Glomerular endothelial cell (primary cell): Measurements from ENCODE around the gene NME1. TPM values are rescaled to one million over a fixed set of nuclear protein-coding genes. Genes with fewer than 3 reads are reported as not detected.

Experiments
- DNase-seq: peaks from one replicate; pipeline ENCODE4 v3.0.0-alpha.2; 2011; ENCODE audit warnings: low read depth, low spot score; ENCODE audit errors: extremely low read depth
- total RNA-seq: library from RNA; depleted of rRNA; stranded (reverse); fragments of >200 nt; gene quantifications from 2 replicates; pipeline ENCODE4 v1.2.3, GENCODE V29; 2015

NME1 gene
- total RNA-seq, 1 donor from 2014 or later, result 127 TPM

DNA sequence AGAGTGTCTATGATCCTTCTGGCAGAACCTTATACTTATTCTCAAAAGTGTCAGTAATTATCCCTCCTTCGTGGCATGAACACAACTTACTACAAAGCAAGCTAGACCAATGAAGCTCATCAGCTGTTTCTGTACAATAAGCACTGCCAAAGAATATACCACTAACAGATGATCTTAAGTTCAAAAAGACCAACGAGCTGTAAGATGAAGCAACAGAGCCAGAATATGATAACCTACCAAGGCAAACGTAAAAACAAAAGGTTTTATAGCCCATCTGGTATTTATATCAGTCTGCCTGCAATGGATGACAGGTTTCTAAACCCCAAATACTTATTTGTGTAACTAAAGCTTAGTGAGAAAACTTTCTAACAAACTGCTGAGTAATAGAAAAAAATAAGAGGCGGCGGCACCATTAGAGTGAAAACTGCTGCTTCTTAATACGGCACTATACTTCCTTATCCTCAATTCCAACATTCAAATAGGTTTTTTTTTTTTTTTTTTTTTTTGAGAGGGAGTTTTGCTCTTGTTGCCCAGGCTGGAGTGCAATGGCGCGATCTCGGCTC lies 35.0 kb downstream of the NME1 start:
- DNase-seq, result no peak

DNA sequence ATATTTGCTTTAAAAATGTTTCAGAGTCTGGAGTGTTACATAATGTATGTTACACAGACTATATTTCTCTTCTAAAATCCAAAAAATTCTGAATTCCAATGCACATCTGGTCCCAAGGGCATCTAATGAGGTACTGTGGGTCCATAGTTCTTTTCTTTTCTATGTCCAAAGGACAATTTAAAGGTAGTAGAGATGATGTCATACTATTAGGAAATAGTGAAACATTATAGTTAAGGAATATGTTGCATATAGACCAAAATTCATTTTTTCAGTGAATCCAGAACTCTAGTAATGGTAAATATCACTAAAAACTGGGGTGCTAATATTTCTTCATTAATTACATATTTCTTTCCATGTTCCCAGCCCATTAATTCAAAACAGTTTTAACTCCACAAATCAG lies 35.8 kb downstream of the NME1 start:
- DNase-seq, result no peak

DNA sequence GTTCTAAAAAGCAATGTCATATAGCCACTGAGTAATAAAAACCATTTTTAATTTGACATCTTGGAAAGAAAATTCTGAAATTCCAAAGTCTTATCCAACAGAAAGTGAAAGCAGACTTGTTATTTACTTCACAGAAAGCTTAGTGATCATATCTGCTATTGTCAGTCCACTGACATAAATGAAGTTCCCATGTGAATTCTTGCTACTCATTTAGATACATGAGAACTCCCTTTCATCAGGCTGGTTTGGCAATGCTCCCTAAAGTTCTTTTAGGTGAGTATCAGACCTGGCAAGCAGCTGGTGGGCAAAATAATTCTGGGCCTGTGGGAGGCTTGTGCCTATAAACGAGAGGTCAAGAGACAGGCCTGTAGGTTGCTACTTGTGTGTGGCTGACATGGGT lies 36.3 kb downstream of the NME1 start:
- DNase-seq, result no peak

DNA sequence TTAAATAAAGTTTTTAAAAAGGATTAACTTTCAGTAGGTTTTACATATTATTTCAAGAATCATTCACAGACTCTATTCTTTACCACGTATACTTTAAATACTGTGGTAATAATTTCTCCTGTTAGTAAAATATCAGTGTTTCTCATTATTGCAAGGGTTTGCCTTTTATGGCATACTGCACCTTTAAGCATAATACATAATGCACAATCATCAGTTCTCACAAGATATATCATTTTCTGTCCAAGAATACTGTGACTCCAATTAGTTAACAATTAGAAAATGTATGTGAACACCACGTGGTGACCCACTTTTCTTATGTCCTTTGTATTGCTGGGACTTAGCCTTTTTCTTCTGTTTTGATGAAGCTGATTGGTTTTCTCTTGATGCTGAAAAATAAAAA lies 38.5 kb downstream of the NME1 start:
- no peak for DNase-seq

DNA sequence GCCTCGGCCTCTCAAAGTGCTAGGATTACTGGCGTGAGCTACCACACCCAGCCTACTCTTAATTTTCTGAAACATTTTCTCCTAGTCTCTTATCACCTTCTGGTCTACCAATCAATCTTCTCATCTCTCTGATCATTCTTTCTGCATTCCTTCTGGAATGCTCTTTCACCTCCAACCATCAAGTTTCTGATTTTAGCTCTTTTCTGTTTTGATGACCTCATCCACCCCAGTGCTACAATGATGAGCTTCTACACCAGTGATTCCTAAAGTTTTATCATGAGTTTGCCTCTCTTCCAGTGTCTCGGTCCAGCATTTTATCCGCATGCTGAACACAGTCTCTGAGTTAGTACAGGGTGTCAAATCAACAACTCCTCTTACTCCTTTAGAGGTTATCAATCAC lies 44.4 kb downstream of the NME1 start:
- no peak for DNase-seq

DNA sequence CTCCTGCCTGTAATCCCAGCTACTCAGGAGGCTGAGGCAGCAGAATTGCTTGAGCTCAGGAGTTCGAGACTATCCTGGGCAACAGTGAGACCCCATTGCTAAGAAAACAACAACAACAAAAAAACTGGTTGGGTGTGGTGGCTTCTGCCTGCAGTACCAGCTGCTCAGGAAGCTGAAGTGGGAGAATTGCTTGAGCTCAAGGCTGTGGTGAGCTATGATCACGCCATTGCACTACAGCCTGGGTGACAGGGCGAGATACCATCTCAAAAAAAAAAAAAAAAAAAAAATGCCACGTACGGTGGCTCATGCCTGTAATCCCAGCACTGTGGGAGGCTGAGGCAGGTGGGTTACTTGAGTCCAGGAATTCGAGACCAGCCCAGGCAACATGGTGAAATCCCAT lies 46.9 kb downstream of the NME1 start:
- DNase-seq, result no peak

DNA sequence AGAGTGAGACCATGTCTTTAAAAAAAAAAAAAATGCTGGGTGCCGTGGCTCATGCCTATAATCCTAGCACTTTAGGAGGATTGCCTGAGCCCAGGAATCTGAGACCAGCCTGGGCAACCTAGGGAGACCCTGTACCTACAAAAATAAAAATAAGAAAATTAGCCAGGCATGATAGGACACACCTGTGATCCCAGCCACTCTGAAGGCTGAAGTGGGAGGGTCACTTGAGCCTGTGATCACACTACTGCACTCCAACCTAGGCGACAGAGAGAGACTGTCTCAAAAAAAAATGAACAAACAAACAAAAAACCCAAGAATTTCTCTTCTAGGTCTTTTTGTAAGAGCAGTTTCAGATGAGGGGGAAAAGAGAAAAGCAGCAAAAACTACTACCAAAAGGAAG lies 47.5 kb downstream of the NME1 start:
- DNase-seq, result no peak

DNA sequence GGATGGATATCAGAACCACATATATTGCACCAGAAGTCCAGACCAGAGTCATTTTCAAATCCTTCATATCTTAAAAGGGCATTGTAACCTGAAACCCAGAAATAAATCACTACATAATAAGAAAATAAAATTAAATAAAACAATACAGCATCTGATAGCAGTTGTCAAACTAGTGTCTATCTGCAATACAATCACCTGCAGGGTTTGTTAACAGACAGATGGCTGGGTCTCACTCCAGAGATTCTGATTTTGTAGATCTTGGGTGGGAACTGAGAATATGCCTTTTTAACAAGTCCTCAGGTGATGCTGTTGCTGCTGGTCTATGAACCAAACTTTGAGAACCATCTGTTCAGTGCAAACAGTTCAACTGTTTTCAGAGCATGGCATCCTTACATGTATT lies 50.5 kb downstream of the NME1 start:
- DNase-seq, result no peak

Other genes with a start within 250 kb of the NME1 start
- gene SPAG9, start 32.7 kb upstream of the NME1 start, total RNA-seq, result 53.1 and 117 TPM in 2 replicates
- gene NME2, start 12.9 kb downstream of the NME1 start, total RNA-seq, result 537 and 803 TPM in 2 replicates
- 4.7 and 11.4 TPM in 2 replicates for gene MBTD1, start 106.5 kb downstream of the NME1 start, total RNA-seq
- gene UTP18, start 107.0 kb downstream of the NME1 start, total RNA-seq, result 26.4 and 29.4 TPM in 2 replicates